Spleen (tissue), 11 donors: ENCODE measurements around the gene BAAT. TPM values are rescaled to one million over a fixed set of nuclear protein-coding genes. Genes with fewer than 3 reads are reported as not detected.

ENCODE experiments used
- DNase-seq: peaks from one replicate; pipeline ENCODE4 v3.0.0-alpha.2; 2020
- H3K27ac ChIP-seq, 8 donors: fragments of 200-600 bp; sonication (generic) in 7 of 8; 1 replicate in 4 of 8; 2 replicates in 4 of 8; pipeline versions ENCODE4 v1.5.0 to v1.8.0; 2016 to 2021; ENCODE audit warnings: inconsistent platforms in 4 of 8, mild to moderate bottlenecking in 4 of 8, moderate library complexity in 1 of 8
- H3K27me3 ChIP-seq, 7 donors: fragments of 200-600 bp; sonication (generic) in 6 of 7; replicated peaks in 1 of 7; 1 replicate in 4 of 7; 2 replicates in 3 of 7; pipeline versions ENCODE4 v1.5.0 to v1.8.0; 2016 to 2021; ENCODE audit warnings: inconsistent platforms in 3 of 7, mild to moderate bottlenecking in 1 of 7
- H3K36me3 ChIP-seq, 6 donors: fragments of 200-600 bp; sonication (generic) in 5 of 6; 1 replicate in 4 of 6; 2 replicates in 2 of 6; pipeline versions ENCODE4 v1.5.0 to v1.8.0; 2016 to 2021; ENCODE audit warnings: inconsistent platforms in 2 of 6
- H3K4me1 ChIP-seq, 6 donors: fragments of 200-600 bp; sonication (generic) in 5 of 6; 1 replicate in 3 of 6; 2 replicates in 3 of 6; pipeline versions ENCODE4 v1.5.0 to v1.8.0; 2016 to 2021; ENCODE audit warnings: inconsistent platforms in 3 of 6
- H3K4me3 ChIP-seq, 8 donors: fragments of 200-600 bp; sonication (generic) in 7 of 8; 1 replicate in 4 of 8; 2 replicates in 4 of 8; pipeline versions ENCODE4 v1.5.0 to v1.8.0; 2016 to 2021; ENCODE audit warnings: inconsistent platforms in 4 of 8, mild to moderate bottlenecking in 4 of 8, moderate library complexity in 2 of 8
- H3K9me3 ChIP-seq, 8 donors: fragments of 200-600 bp; sonication (generic) in 7 of 8; 1 replicate in 4 of 8; 2 replicates in 4 of 8; pipeline versions ENCODE4 v1.5.0 to v1.8.0; 2016 to 2021; ENCODE audit warnings: inconsistent platforms in 4 of 8
- CTCF ChIP-seq, 11 experiments: fragments of 200-600 bp in 7 of 11; fragments of 450-650 bp in 4 of 11; sonication (generic) in 4 of 11; IDR thresholded peaks in 8 of 11; conservative IDR thresholded peaks in 3 of 11; 1 replicate in 7 of 11; 2 replicates in 4 of 11; pipeline versions ENCODE4 v1.4.0 to v1.8.0; 2016 to 2021; ENCODE audit warnings: antibody characterized with exemption in 11 of 11, inconsistent platforms in 4 of 11, mild to moderate bottlenecking in 1 of 11
- POLR2A ChIP-seq, 3 donors: fragments of 450-650 bp; IDR thresholded peaks; one replicate each; pipeline ENCODE4 v1.5.1; 2017; ENCODE audit warnings: antibody characterized with exemption in 3 of 3, mild to moderate bottlenecking in 1 of 3
- POLR2AphosphoS5 ChIP-seq, 3 donors: sonication (generic); formaldehyde crosslinking; IDR thresholded peaks; one replicate each; pipeline ENCODE4 v1.5.1; 2017; ENCODE audit warnings: antibody characterized with exemption in 3 of 3
- WGBS, 5 donors: extraction: QIAGEN DNeasy Blood & Tissue Kit in 3 of 5; methylation state at CpG; one replicate each; pipeline versions ENCODE4 v1.1.5 to v1.1.7; 2013 to 2018; 5-methylcytosine and 5-hydroxymethylcytosine counted together
- intact Hi-C: fragments of 100-400 bp; cut with DNase I; formaldehyde crosslinking; loops from one replicate; pipeline ENCODE4 v1.15.0; 2023; ENCODE audit warnings: low total_unique reads
- polyA plus RNA-seq, 3 donors: library from polyadenylated mRNA; stranded (reverse); fragments of 200-250 nt; gene quantifications; one replicate each; pipeline ENCODE4 v1.2.1, GENCODE V29; 2013
- total RNA-seq, 7 donors: library from RNA; depleted of rRNA in 3 of 7; stranded (reverse); fragments of >200 nt in 3 of 7; fragmentation: NEBNext Ultra II Directional in 4 of 7; extraction: Animal tissue kit (Norgen Biotek cat#: 25700) in 4 of 7; gene quantifications; one replicate each; pipeline versions ENCODE4 v1.1.0 to v1.2.1, GENCODE V29; 2016 to 2021
- donor health status: healthy with polysubstance abuse.
- donor health status: DM: no; HTN: no; CAD: no; lungs with moderate emphysema.
- donor health status: DM: no; HTN: no; CAD: no.
- donor health status: Bipolar disorder and iron deficiency.
- donor health status: healthy.
- donor health status: DM: no; HTN: no; CAD: no.
- donor health status: DM: yes; HTN: yes; CAD: no.

Gene BAAT
- total and polyA plus RNA-seq, 10 donors, result 0.02 to 0.15 (median 0.10) TPM; not detected in 6

GRCh38 chr9:101383361-101383760 is 1.4 kb downstream of the BAAT start:
- Histone ChIP-seq H3K27me3 (no peaks in the 10 kb centered on the region), H3K9me3 (peaks cover 0 to 28% (median 20%) of the 10 kb centered on the region in 8 donors), H3K27ac (no peak overlapping the region), H3K4me1 (no peaks in the 10 kb centered on the region), H3K4me3 (no peak overlapping the region), H3K36me3 (peaks cover 0 to 13% (median under 1%) of the 10 kb centered on the region in 6 donors)
- DNase-seq, result no peak
- TF ChIP-seq POLR2AphosphoS5 (IDR thresholded peaks at IDR 0.05) (no peak), POLR2A (IDR thresholded peaks at IDR 0.05) (no peak), CTCF (IDR thresholded peaks at IDR 0.05 in 8 of 11, conservative IDR thresholded peaks at IDR 0.05 in 3 of 11) (no peak)
- 89 to 94% (median 92%) methylated on average over 2 of the region's 2 CpGs for WGBS, 5 donors
- intact Hi-C loops, result no loop called here

- H3K27me3 ChIP-seq, result no peaks in the 10 kb centered on the region
- TF ChIP-seq POLR2A (IDR thresholded peaks at IDR 0.05), result no peak
- TF ChIP-seq POLR2AphosphoS5 (IDR thresholded peaks at IDR 0.05), result no peak
- peaks cover 0 to 33% (median 22%) of the 10 kb centered on the region in 8 donors for H3K9me3 ChIP-seq
- no peak for DNase-seq
- no peak overlapping the region for H3K4me3 ChIP-seq
- 89 to 95% (median 93%) methylated on average over 2 of the region's 2 CpGs for WGBS, 5 donors
- H3K4me1 ChIP-seq, result no peaks in the 10 kb centered on the region
- intact Hi-C loops, result no loop called here
- no peak overlapping the region for H3K27ac ChIP-seq
- H3K36me3 ChIP-seq, result peaks cover 0 to 8% (median 0%) of the 10 kb centered on the region in 6 donors
Measured at GRCh38 chr9:101381833-101382342, 2.9 kb downstream of the BAAT start.

- WGBS, 5 donors, result 90 to 95% (median 95%) methylated on average over 3 of the region's 3 CpGs
- no peak overlapping the region for H3K4me3 ChIP-seq
Measured at GRCh38 chr9:101381118-101381517, 3.7 kb downstream of the BAAT start.

GRCh38 chr9:101380295-101380694 is 4.5 kb downstream of the BAAT start:
- intact Hi-C loops, result no loop called here
- Histone ChIP-seq H3K36me3 (peaks cover 0 to 2% (median 0%) of the 10 kb centered on the region in 6 donors), H3K27me3 (peaks cover 0 to 6% (median 0%) of the 10 kb centered on the region in 7 donors), H3K9me3 (peaks cover 0 to 25% (median 15%) of the 10 kb centered on the region in 8 donors), H3K4me3 (no peak overlapping the region), H3K27ac (no peak overlapping the region), H3K4me1 (no peaks in the 10 kb centered on the region)
- TF ChIP-seq POLR2A (IDR thresholded peaks at IDR 0.05), result no peak
- TF ChIP-seq CTCF (IDR thresholded peaks at IDR 0.05 in 8 of 11, conservative IDR thresholded peaks at IDR 0.05 in 3 of 11), result no peak
- TF ChIP-seq POLR2AphosphoS5 (IDR thresholded peaks at IDR 0.05), result no peak
- DNase-seq, result no peak

More at GRCh38 chr9:101381118-101381517, 3.7 kb downstream of the BAAT start:
- Histone ChIP-seq H3K27ac (no peak overlapping the region), H3K27me3 (no peaks in the 10 kb centered on the region), H3K4me1 (no peaks in the 10 kb centered on the region), H3K36me3 (peaks cover 0 to 8% (median 0%) of the 10 kb centered on the region in 6 donors), H3K9me3 (peaks cover 0 to 33% (median 22%) of the 10 kb centered on the region in 8 donors)
- intact Hi-C loops, result no loop called here
- DNase-seq, result no peak
- no peak for TF ChIP-seq POLR2A (IDR thresholded peaks at IDR 0.05)
- TF ChIP-seq POLR2AphosphoS5 (IDR thresholded peaks at IDR 0.05), result no peak
- TF ChIP-seq CTCF (IDR thresholded peaks at IDR 0.05 in 8 of 11, conservative IDR thresholded peaks at IDR 0.05 in 3 of 11), result no peak
